SU-DHL-6 (cell line): ENCODE results near the gene C21orf58.

Experiments used
- EZH2phosphoT487 ChIP-seq: fragments of 200-600 bp; sonication (generic), shearing (Covaris generic); conservative IDR thresholded peaks from 2 replicates; pipeline ENCODE4 v1.6.1; 2018; ENCODE audit warnings: mild to moderate bottlenecking, antibody characterized with exemption, low read length, moderate library complexity, mixed read lengths
- TF ChIP-seq, protein P1 (sequence below): fragments of 200-600 bp; sonication (generic); IDR thresholded peaks from one replicate; pipeline ENCODE4 v1.5.1; 2017; ENCODE audit warnings: antibody characterized with exemption, mild to moderate bottlenecking, low read length, moderate library complexity; ENCODE audit not compliant: insufficient read depth, poor library complexity, severe bottlenecking

DNA sequence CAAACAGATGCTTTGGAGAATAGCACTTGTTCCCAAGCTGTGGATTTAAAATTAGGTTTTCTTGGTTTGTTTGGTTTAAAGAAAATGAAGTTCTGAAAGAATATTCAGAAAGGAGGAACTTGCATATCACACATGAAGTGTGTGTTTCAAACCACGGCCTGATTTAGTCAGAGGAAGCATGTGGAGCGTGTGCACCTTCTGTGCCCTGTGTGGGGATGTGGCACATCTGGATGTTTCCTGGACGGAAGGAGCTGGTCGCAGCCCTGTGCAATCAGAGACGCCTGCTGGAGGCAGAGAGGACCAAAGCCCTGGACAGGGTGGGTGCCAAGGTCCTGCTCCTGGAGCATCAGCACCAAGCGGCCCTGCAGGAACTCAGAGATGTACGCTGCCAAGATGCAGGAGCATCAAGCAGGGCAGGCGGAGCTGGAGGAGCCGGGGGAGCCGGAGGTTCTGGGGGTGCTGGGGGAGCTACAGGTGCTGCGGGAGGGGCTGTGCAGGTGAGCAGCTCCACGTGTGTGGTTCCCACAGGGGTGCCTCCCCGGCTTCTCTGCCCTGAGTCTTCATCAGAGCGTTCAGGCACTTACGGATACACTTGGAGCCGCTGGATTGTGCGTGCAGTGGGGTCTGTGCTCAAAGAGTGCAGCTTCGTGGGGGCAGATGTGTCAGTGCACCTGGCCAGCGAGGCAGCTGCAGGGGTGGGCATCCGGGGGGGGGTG lies 46.0 kb upstream of the C21orf58 start:
- no peak for TF ChIP-seq EZH2phosphoT487
- TF ChIP-seq, protein P1, sequence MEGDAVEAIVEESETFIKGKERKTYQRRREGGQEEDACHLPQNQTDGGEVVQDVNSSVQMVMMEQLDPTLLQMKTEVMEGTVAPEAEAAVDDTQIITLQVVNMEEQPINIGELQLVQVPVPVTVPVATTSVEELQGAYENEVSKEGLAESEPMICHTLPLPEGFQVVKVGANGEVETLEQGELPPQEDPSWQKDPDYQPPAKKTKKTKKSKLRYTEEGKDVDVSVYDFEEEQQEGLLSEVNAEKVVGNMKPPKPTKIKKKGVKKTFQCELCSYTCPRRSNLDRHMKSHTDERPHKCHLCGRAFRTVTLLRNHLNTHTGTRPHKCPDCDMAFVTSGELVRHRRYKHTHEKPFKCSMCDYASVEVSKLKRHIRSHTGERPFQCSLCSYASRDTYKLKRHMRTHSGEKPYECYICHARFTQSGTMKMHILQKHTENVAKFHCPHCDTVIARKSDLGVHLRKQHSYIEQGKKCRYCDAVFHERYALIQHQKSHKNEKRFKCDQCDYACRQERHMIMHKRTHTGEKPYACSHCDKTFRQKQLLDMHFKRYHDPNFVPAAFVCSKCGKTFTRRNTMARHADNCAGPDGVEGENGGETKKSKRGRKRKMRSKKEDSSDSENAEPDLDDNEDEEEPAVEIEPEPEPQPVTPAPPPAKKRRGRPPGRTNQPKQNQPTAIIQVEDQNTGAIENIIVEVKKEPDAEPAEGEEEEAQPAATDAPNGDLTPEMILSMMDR: no peak
